HT1080 (cell line): ENCODE data around the gene CDK15. TPM values are rescaled to one million over a fixed set of nuclear protein-coding genes. Genes with fewer than 3 reads are reported as not detected.
A peak's percentile ranks its signal among the peaks of the same experiment; 100 is the strongest.
"Not testable (repeated sequence)": the region's sequence is repeated elsewhere in the genome, so short reads cannot be mapped to it uniquely, and the experiment has no call there.

Source experiments
- DNase-seq: peaks from one replicate; pipeline ENCODE4 v3.0.0-alpha.2; 2015; ENCODE audit warnings: low read depth
- total RNA-seq: library from RNA; depleted of rRNA; stranded (reverse); fragments of >200 nt; shearing (Covaris generic); gene quantifications from 2 replicates; pipeline ENCODE4 v1.2.3, GENCODE V29; 2014

CDK15 gene
- total RNA-seq, 1 experiment from 2014 or later, result 0.72 TPM

GRCh38 chr2:201789395-201789794 lies 16.9 kb upstream of the CDK15 start:
- DNase-seq, result no peak

GRCh38 chr2:201790291-201790690 lies 16.0 kb upstream of the CDK15 start:
- no peak for DNase-seq

GRCh38 chr2:201790989-201791388 lies 15.3 kb upstream of the CDK15 start:
- no peak for DNase-seq

GRCh38 chr2:201793631-201794030 lies 12.7 kb upstream of the CDK15 start:
- DNase-seq, result no peak

GRCh38 chr2:201794294-201794693 lies 12.0 kb upstream of the CDK15 start:
- DNase-seq, result no peak

- DNase-seq, result peak; percentile 57
Measured at GRCh38 chr2:201795607-201796477, 10.5 kb upstream of the CDK15 start.

- peak; percentile 34 for DNase-seq
Measured at GRCh38 chr2:201796478-201796865, 9.9 kb upstream of the CDK15 start.

- peak; percentile 63 for DNase-seq
Measured at GRCh38 chr2:201797175-201797840, 9.0 kb upstream of the CDK15 start.

GRCh38 chr2:201798252-201798913 lies 8.0 kb upstream of the CDK15 start:
- DNase-seq, result peak; percentile 96

- DNase-seq, result peak; percentile 64
Measured at GRCh38 chr2:201798914-201799285, 7.4 kb upstream of the CDK15 start.

GRCh38 chr2:201807452-201807999 lies 1.2 kb downstream of the CDK15 start:
- no peak for DNase-seq

GRCh38 chr2:201808027-201808426 lies 1.7 kb downstream of the CDK15 start:
- no peak for DNase-seq

- DNase-seq, result no peak
Measured at GRCh38 chr2:201809633-201810032, 3.3 kb downstream of the CDK15 start.

GRCh38 chr2:201810604-201811003 lies 4.3 kb downstream of the CDK15 start:
- DNase-seq, result not testable (repeated sequence)

GRCh38 chr2:201813996-201814760 lies 7.8 kb downstream of the CDK15 start:
- DNase-seq, result no peak

GRCh38 chr2:201816657-201817575 lies 10.6 kb downstream of the CDK15 start:
- DNase-seq, result no peak

GRCh38 chr2:201820383-201821007 lies 14.2 kb downstream of the CDK15 start:
- no peak for DNase-seq

GRCh38 chr2:201821080-201821479 lies 14.7 kb downstream of the CDK15 start:
- DNase-seq, result no peak

- DNase-seq, result no peak
Measured at GRCh38 chr2:201824212-201824611, 17.9 kb downstream of the CDK15 start.

GRCh38 chr2:201827621-201828020 lies 21.3 kb downstream of the CDK15 start:
- peak; percentile 71 for DNase-seq
